Loucy (cell line): ENCODE measurements around the gene PIEZO1.
"Not testable (repeated sequence)": the region's sequence is repeated elsewhere in the genome, so short reads cannot be mapped to it uniquely, and the experiment has no call there.

Experiments used
- H2AFZ ChIP-seq: fragments of 200-600 bp; sonication (generic); 2 replicates; pipeline ENCODE4 v1.6.0; 2016; ENCODE audit warnings: antibody characterized with exemption, mild to moderate bottlenecking, low read length, moderate library complexity
- H3F3A ChIP-seq: fragments of 200-600 bp; 2 replicates; pipeline ENCODE4 v1.6.0; 2016; ENCODE audit warnings: antibody characterized with exemption, low read depth, mild to moderate bottlenecking
- H3K27me3 ChIP-seq: fragments of 200-600 bp; sonication (generic); 2 replicates; pipeline ENCODE4 v1.6.1; 2014; ENCODE audit warnings: low read length, mild to moderate bottlenecking; ENCODE audit not compliant: insufficient read depth, poor library complexity, severe bottlenecking
- H3K36me3 ChIP-seq: fragments of 200-600 bp; sonication (generic); 2 replicates; pipeline ENCODE4 v1.6.1; 2016; ENCODE audit warnings: low read length; ENCODE audit not compliant: insufficient read depth
- H3K4me1 ChIP-seq: fragments of 200-600 bp; sonication (generic); 2 replicates; pipeline ENCODE4 v1.5.1; 2014; ENCODE audit warnings: low read length, mild to moderate bottlenecking; ENCODE audit not compliant: insufficient read depth, poor library complexity, severe bottlenecking
- H3K4me2 ChIP-seq: fragments of 200-600 bp; sonication (generic); 2 replicates; pipeline ENCODE4 v1.6.0; 2014; ENCODE audit warnings: antibody characterized with exemption, low read length, low read depth, mild to moderate bottlenecking; ENCODE audit not compliant: poor library complexity, severe bottlenecking
- H3K4me3 ChIP-seq: fragments of 200-600 bp; sonication (generic); 2 replicates; pipeline ENCODE4 v1.5.1; 2014; ENCODE audit warnings: low read length, mild to moderate bottlenecking, mixed read lengths; ENCODE audit not compliant: poor library complexity, severe bottlenecking
- H3K79me2 ChIP-seq: fragments of 200-600 bp; sonication (generic); 2 replicates; pipeline ENCODE4 v1.6.1; 2014; ENCODE audit warnings: low read length; ENCODE audit not compliant: insufficient read depth
- H3K9ac ChIP-seq: fragments of 200-600 bp; sonication (generic); 2 replicates; pipeline ENCODE4 v1.6.0; 2014; ENCODE audit warnings: mild to moderate bottlenecking, low read depth, low read length, moderate library complexity; ENCODE audit not compliant: poor library complexity, severe bottlenecking
- H3K9me2 ChIP-seq: fragments of 200-600 bp; sonication (generic); replicated peaks from 2 replicates; pipeline ENCODE4 v1.6.1; 2016; ENCODE audit warnings: low read depth, low read length, mixed read lengths
- H3K9me3 ChIP-seq: fragments of 200-600 bp; sonication (generic); 2 replicates; pipeline ENCODE4 v1.6.1; 2014; ENCODE audit warnings: mild to moderate bottlenecking, antibody characterized with exemption, low read length, low read depth; ENCODE audit not compliant: insufficient read depth
- H4K20me1 ChIP-seq: fragments of 200-600 bp; sonication (generic); 2 replicates; pipeline ENCODE4 v1.6.0; 2014; ENCODE audit warnings: antibody characterized with exemption, low read length, mild to moderate bottlenecking; ENCODE audit not compliant: insufficient read depth, poor library complexity, severe bottlenecking
- EZH2phosphoT487 ChIP-seq: fragments of 200-600 bp; IDR thresholded peaks from 2 replicates; pipeline ENCODE4 v1.6.1; 2018; ENCODE audit warnings: antibody characterized with exemption, mild to moderate bottlenecking, moderate library complexity, borderline replicate concordance
- TF ChIP-seq, protein P1 (sequence below): fragments of 200-600 bp; sonication (generic); conservative IDR thresholded peaks from 2 replicates; pipeline ENCODE4 v1.5.1; 2014; ENCODE audit warnings: mild to moderate bottlenecking, antibody characterized with exemption, low read length

The PIEZO1 gene

GRCh38 chr16:88774544-88775393, 10.3 kb downstream of the PIEZO1 start:
- H3K9ac ChIP-seq = no peak overlapping the region
- no peaks in the 10 kb centered on the region for H3K9me3 ChIP-seq
- peaks cover 88% of the 10 kb centered on the region for H3K79me2 ChIP-seq
- no peak overlapping the region for H3K4me2 ChIP-seq
- H3K27me3 ChIP-seq = no peaks in the 10 kb centered on the region
- H3K4me1 ChIP-seq = peaks cover 3% of the 10 kb centered on the region
- H3K9me2 ChIP-seq = no peaks in the 10 kb centered on the region
- H3K4me3 ChIP-seq = no peak overlapping the region
- H4K20me1 ChIP-seq = peaks cover 18% of the 10 kb centered on the region
- TF ChIP-seq, protein P1, sequence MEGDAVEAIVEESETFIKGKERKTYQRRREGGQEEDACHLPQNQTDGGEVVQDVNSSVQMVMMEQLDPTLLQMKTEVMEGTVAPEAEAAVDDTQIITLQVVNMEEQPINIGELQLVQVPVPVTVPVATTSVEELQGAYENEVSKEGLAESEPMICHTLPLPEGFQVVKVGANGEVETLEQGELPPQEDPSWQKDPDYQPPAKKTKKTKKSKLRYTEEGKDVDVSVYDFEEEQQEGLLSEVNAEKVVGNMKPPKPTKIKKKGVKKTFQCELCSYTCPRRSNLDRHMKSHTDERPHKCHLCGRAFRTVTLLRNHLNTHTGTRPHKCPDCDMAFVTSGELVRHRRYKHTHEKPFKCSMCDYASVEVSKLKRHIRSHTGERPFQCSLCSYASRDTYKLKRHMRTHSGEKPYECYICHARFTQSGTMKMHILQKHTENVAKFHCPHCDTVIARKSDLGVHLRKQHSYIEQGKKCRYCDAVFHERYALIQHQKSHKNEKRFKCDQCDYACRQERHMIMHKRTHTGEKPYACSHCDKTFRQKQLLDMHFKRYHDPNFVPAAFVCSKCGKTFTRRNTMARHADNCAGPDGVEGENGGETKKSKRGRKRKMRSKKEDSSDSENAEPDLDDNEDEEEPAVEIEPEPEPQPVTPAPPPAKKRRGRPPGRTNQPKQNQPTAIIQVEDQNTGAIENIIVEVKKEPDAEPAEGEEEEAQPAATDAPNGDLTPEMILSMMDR = no peak
- TF ChIP-seq EZH2phosphoT487 = no peak
- H3K36me3 ChIP-seq = no peaks in the 10 kb centered on the region
- no peak overlapping the region for H2AFZ ChIP-seq
- H3F3A ChIP-seq = no peaks in the 10 kb centered on the region

DNA sequence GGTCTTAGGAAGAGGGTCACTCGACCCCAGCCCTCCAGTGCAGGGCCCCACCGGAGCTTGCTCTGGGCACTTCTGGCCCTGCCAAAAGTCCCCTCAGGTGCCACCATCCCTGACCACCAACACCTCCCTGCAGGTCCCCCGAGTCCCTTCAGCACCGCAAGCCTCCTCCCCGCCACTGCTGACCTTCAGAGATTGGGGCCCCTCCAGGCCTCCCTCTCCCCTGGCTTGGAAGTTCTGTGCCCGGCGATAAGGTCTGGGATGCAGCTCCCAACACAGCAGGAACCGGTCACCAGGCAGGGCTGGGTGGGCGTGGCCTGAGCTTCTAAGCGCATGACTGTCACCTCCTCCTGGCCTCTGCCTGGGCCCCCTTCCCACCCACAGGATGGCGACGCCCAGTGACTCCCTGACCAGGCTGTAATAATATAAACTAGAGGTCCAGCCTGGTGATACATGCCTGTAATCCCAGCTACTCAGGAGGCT, 11.2 kb downstream of the PIEZO1 start:
- Histone ChIP-seq H3F3A (no peaks in the 10 kb centered on the region), H3K4me1 (peaks cover 3% of the 10 kb centered on the region), H3K27me3 (no peaks in the 10 kb centered on the region), H3K4me3 (no peak overlapping the region), H2AFZ (no peak overlapping the region), H3K9me2 (no peaks in the 10 kb centered on the region), H3K9ac (no peak overlapping the region), H3K79me2 (peaks cover 88% of the 10 kb centered on the region), H3K4me2 (no peak overlapping the region), H3K36me3 (no peaks in the 10 kb centered on the region), H3K9me3 (no peaks in the 10 kb centered on the region), H4K20me1 (peaks cover 26% of the 10 kb centered on the region)
- TF ChIP-seq, protein P1 = no peak
- no peak for TF ChIP-seq EZH2phosphoT487

GRCh38 chr16:88772871-88773811, 11.9 kb downstream of the PIEZO1 start:
- no peak overlapping the region for H3K4me3 ChIP-seq
- H3F3A ChIP-seq = no peaks in the 10 kb centered on the region
- peaks cover 3% of the 10 kb centered on the region for H3K4me1 ChIP-seq
- H3K79me2 ChIP-seq = peaks cover 88% of the 10 kb centered on the region
- H3K27me3 ChIP-seq = no peaks in the 10 kb centered on the region
- peaks cover 33% of the 10 kb centered on the region for H4K20me1 ChIP-seq
- H3K36me3 ChIP-seq = no peaks in the 10 kb centered on the region
- no peak overlapping the region for H3K4me2 ChIP-seq
- H3K9me2 ChIP-seq = no peaks in the 10 kb centered on the region
- no peak overlapping the region for H2AFZ ChIP-seq
- TF ChIP-seq, protein P1 = no peak
- TF ChIP-seq EZH2phosphoT487 = no peak
- no peak overlapping the region for H3K9ac ChIP-seq
- H3K9me3 ChIP-seq = no peaks in the 10 kb centered on the region

GRCh38 chr16:88771781-88772180, 13.2 kb downstream of the PIEZO1 start:
- not testable (repeated sequence) for H3K9ac ChIP-seq

More at GRCh38 chr16:88771781-88772180, 13.2 kb downstream of the PIEZO1 start:
- Histone ChIP-seq H3K79me2 (peaks cover 89% of the 10 kb centered on the region), H4K20me1 (peaks cover 43% of the 10 kb centered on the region)
- not testable (repeated sequence) for H3K27me3 ChIP-seq, H3F3A ChIP-seq, H3K9me3 ChIP-seq, H3K4me3 ChIP-seq, H3K36me3 ChIP-seq, H3K4me2 ChIP-seq, H2AFZ ChIP-seq, H3K4me1 ChIP-seq, H3K9me2 ChIP-seq
